A549 (cell line): ENCODE results near the gene VEZT.
"Not testable (repeated sequence)": the region's sequence is repeated elsewhere in the genome, so short reads cannot be mapped to it uniquely, and the experiment has no call there.

Experiments
- CEBPB ChIP-seq, 2 experiments: fragments of >200 bp in 1 of 2; sonication (Bioruptor Twin) in 1 of 2; formaldehyde crosslinking in 1 of 2; IDR thresholded peaks; 2 replicates each; pipeline ENCODE4 v1.6.1; 2012 to 2016
- CTCF ChIP-seq: fragments of >200 bp; sonication (Bioruptor Twin); formaldehyde crosslinking; IDR thresholded peaks from 3 replicates; pipeline ENCODE4 v1.5.1; 2016
- REST ChIP-seq: fragments of 200-600 bp; sonication (generic); IDR thresholded peaks from 2 replicates; pipeline ENCODE4 v1.6.1; 2016; ENCODE audit warnings: antibody characterized with exemption, mild to moderate bottlenecking, moderate library complexity
- RFX5 ChIP-seq: fragments of 450-650 bp; IDR thresholded peaks from 2 replicates; pipeline ENCODE4 v1.7.1; 2014; ENCODE audit warnings: antibody characterized with exemption, mild to moderate bottlenecking, moderate library complexity

- not testable (repeated sequence) for TF ChIP-seq CTCF; RFX5; REST; CEBPB (IDR thresholded peaks at IDR 0.05)
Measured at GRCh38 chr12:95239835-95240234, 22.2 kb downstream of the VEZT start.
